NCI-H524 (cell line): ENCODE data around the gene KLHL40.
A peak's percentile ranks its signal among the peaks of the same experiment; 100 is the strongest.

ENCODE experiments used
- DNase-seq, 2 experiments: peaks; one replicate each; lab custom pipeline; 2025; lab: John Stamatoyannopoulos, UW

Gene KLHL40

GRCh38 chr3:42685363-42685881 is at the start of gene KLHL40:
KLHL40 (plus strand) TSS chr3:42685537; CDS start chr3:42685619, 82 bp downstream.
- DNase-seq = peak in 1 of 2 experiments; percentile 4

GRCh38 chr3:42637001-42637400 is 48.3 kb upstream of the KLHL40 start:
- DNase-seq = no peak

- no peak for DNase-seq
These were observed 46.9 kb upstream of the KLHL40 start for GRCh38 chr3:42638339-42638842.

- no peak for DNase-seq
These were observed 46.1 kb upstream of the KLHL40 start for GRCh38 chr3:42639192-42639591.

GRCh38 chr3:42640129-42640528 is 45.2 kb upstream of the KLHL40 start:
- DNase-seq = no peak

- no peak for DNase-seq
These were observed 44.5 kb upstream of the KLHL40 start for GRCh38 chr3:42640771-42641370.

GRCh38 chr3:42647821-42648459 is 37.4 kb upstream of the KLHL40 start:
- DNase-seq = no peak

- no peak for DNase-seq
These were observed 36.3 kb upstream of the KLHL40 start for GRCh38 chr3:42649006-42649405.

GRCh38 chr3:42649783-42650182 is 35.6 kb upstream of the KLHL40 start:
- no peak for DNase-seq

- no peak for DNase-seq
These were observed 33.9 kb upstream of the KLHL40 start for GRCh38 chr3:42651248-42652091.

- DNase-seq = no peak
These were observed 33.1 kb upstream of the KLHL40 start for GRCh38 chr3:42652251-42652610.

GRCh38 chr3:42652611-42653302 is 32.6 kb upstream of the KLHL40 start:
- DNase-seq = peak in 1 of 2 experiments; percentile 15

GRCh38 chr3:42653303-42653559 is 32.1 kb upstream of the KLHL40 start:
- DNase-seq = no peak

- peak in 1 of 2 experiments; percentile 51 for DNase-seq
These were observed 31.6 kb upstream of the KLHL40 start, which contains the start of gene ZBTB47 for GRCh38 chr3:42653560-42654330. ZBTB47 (plus strand) TSS chr3:42653697; CDS start chr3:42658356, 4,659 bp downstream.

- peak in 1 of 2 experiments; percentile 51 for DNase-seq
These were observed 30.8 kb upstream of the KLHL40 start for GRCh38 chr3:42654331-42655201.

- DNase-seq = no peak
These were observed 29.9 kb upstream of the KLHL40 start for GRCh38 chr3:42655331-42655888.

- no peak for DNase-seq
These were observed 29.2 kb upstream of the KLHL40 start for GRCh38 chr3:42655980-42656679.

GRCh38 chr3:42656680-42657610 is 28.4 kb upstream of the KLHL40 start:
- no peak for DNase-seq
